Neural cell (in vitro differentiated cells): Measurements from ENCODE around the gene DNMT3B. TPM values are rescaled to one million over a fixed set of nuclear protein-coding genes. Genes with fewer than 3 reads are reported as not detected.

Experiments
- H2AFZ ChIP-seq: fragments of 200-600, 300-800 bp; sonication (generic), shearing (Covaris generic); 2 replicates; pipeline ENCODE4 v1.6.0; 2014; ENCODE audit warnings: low read depth, mild to moderate bottlenecking, antibody characterized with exemption, low read length, moderate library complexity
- H3F3A ChIP-seq: fragments of 200-600 bp; shearing (Covaris generic); 2 replicates; pipeline ENCODE4 v1.6.1; 2016; ENCODE audit warnings: mild to moderate bottlenecking, moderate library complexity, mixed read lengths, antibody characterized with exemption, low read length; ENCODE audit not compliant: insufficient read depth, poor library complexity, severe bottlenecking
- H3K27ac ChIP-seq: fragments of 200-600, 300-800 bp; sonication (generic), shearing (Covaris generic); 2 replicates; pipeline ENCODE4 v1.5.1; 2014; ENCODE audit warnings: mild to moderate bottlenecking, low read length, moderate library complexity
- H3K27me3 ChIP-seq: fragments of 300-800, 200-600 bp; sonication (generic), shearing (Covaris generic); 2 replicates; pipeline ENCODE4 v1.6.0; 2014; ENCODE audit warnings: mild to moderate bottlenecking, low read depth, low read length, moderate library complexity; ENCODE audit not compliant: insufficient read depth
- H3K36me3 ChIP-seq: fragments of 300-800, 200-600 bp; sonication (generic), shearing (Covaris generic); 2 replicates; pipeline ENCODE4 v1.5.1; 2014; ENCODE audit warnings: mild to moderate bottlenecking, antibody characterized with exemption, low read length, moderate library complexity; ENCODE audit not compliant: insufficient read depth
- H3K4me2 ChIP-seq: fragments of 300-800, 200-600 bp; sonication (generic), shearing (Covaris generic); 2 replicates; pipeline ENCODE4 v1.6.0; 2014; ENCODE audit warnings: mild to moderate bottlenecking, low read length
- H3K4me3 ChIP-seq: fragments of 300-800, 200-600 bp; sonication (generic), shearing (Covaris generic); 2 replicates; pipeline ENCODE4 v1.5.1; 2014; ENCODE audit warnings: mild to moderate bottlenecking, low read length, moderate library complexity
- H3K79me2 ChIP-seq: fragments of 200-600 bp; shearing (Covaris generic); replicated peaks from 2 replicates; pipeline ENCODE4 v1.6.0; 2014; ENCODE audit warnings: mild to moderate bottlenecking, low read length, moderate library complexity; ENCODE audit not compliant: insufficient read depth
- H3K9ac ChIP-seq: fragments of 300-800, 200-600 bp; sonication (generic), shearing (Covaris generic); 2 replicates; pipeline ENCODE4 v1.6.1; 2016; ENCODE audit warnings: mild to moderate bottlenecking, low read length, mixed read lengths
- H3K9me2 ChIP-seq: fragments of 200-600 bp; shearing (Covaris generic); 2 replicates; pipeline ENCODE4 v1.6.1; 2016; ENCODE audit warnings: mild to moderate bottlenecking, low read length, mixed read lengths; ENCODE audit not compliant: insufficient read depth
- H3K9me3 ChIP-seq: fragments of 200-600, 300-800 bp; sonication (generic), shearing (Covaris generic); 2 replicates; pipeline ENCODE4 v1.6.1; 2016; ENCODE audit warnings: mild to moderate bottlenecking, mixed run types, low read length, moderate library complexity, mixed read lengths
- H4K20me1 ChIP-seq: fragments of 200-600 bp; shearing (Covaris generic); 2 replicates; pipeline ENCODE4 v1.6.1; 2016; ENCODE audit warnings: mild to moderate bottlenecking, mixed run types; ENCODE audit not compliant: insufficient read depth
- CTCF ChIP-seq: fragments of 450-650 bp; IDR thresholded peaks from 2 replicates; pipeline ENCODE4 v1.5.1; 2014; ENCODE audit warnings: antibody characterized with exemption, mild to moderate bottlenecking, moderate library complexity; ENCODE audit not compliant: poor library complexity, severe bottlenecking
- EP300 ChIP-seq: fragments of 450-650 bp; conservative IDR thresholded peaks from 2 replicates; pipeline ENCODE4 v1.6.1; 2014; ENCODE audit warnings: antibody characterized with exemption, mild to moderate bottlenecking, moderate library complexity; ENCODE audit not compliant: poor library complexity, severe bottlenecking
- EZH2 ChIP-seq: fragments of 200-600, 300-800 bp; shearing (Covaris generic), sonication (generic); IDR thresholded peaks from 2 replicates; pipeline ENCODE4 v1.6.1; 2014; ENCODE audit warnings: antibody characterized with exemption, low read length, borderline replicate concordance, mild to moderate bottlenecking; ENCODE audit not compliant: insufficient read depth, poor library complexity, severe bottlenecking
- MXI1 ChIP-seq: fragments of 450-650 bp; conservative IDR thresholded peaks from 2 replicates; pipeline ENCODE4 v1.6.1; 2014; ENCODE audit warnings: antibody characterized with exemption, mild to moderate bottlenecking; ENCODE audit not compliant: poor library complexity, severe bottlenecking
- POLR2AphosphoS5 ChIP-seq: IDR thresholded peaks from 2 replicates; pipeline ENCODE4 v1.6.1; 2012
- RAD21 ChIP-seq: fragments of 450-650 bp; conservative IDR thresholded peaks from 2 replicates; pipeline ENCODE4 v1.6.1; 2014; ENCODE audit warnings: antibody characterized with exemption, mild to moderate bottlenecking, moderate library complexity
- SMC3 ChIP-seq: fragments of 450-650 bp; conservative IDR thresholded peaks from 2 replicates; pipeline ENCODE4 v1.6.1; 2014; ENCODE audit warnings: antibody characterized with exemption, mild to moderate bottlenecking, moderate library complexity; ENCODE audit not compliant: poor library complexity
- TAF1 ChIP-seq: IDR thresholded peaks from 2 replicates; pipeline ENCODE4 v1.6.1; 2012; ENCODE audit warnings: low read depth
- polyA plus RNA-seq: library from polyadenylated mRNA; depleted of rRNA; stranded (reverse); fragments of >200 nt; gene quantifications from 2 replicates; pipeline ENCODE4 v1.2.3, GENCODE V29; 2014
- TF ChIP-seq, protein P1 (sequence below): IDR thresholded peaks from 2 replicates; pipeline ENCODE4 v1.6.1; 2012; ENCODE audit warnings: borderline replicate concordance

The DNMT3B gene
- polyA plus RNA-seq, 1 donor from 2014 or later = 8.7 TPM

- Histone ChIP-seq H4K20me1 (peaks cover 3% of the 10 kb centered on the region), H3K4me3 (no peak overlapping the region), H3K9ac (no peak overlapping the region), H3K9me2 (no peaks in the 10 kb centered on the region), H3K9me3 (no peaks in the 10 kb centered on the region), H3F3A (no peaks in the 10 kb centered on the region), H3K27me3 (no peaks in the 10 kb centered on the region), H3K27ac (no peak overlapping the region), H3K79me2 (no peaks in the 10 kb centered on the region), H2AFZ (no peak overlapping the region), H3K4me2 (no peak overlapping the region), H3K36me3 (peaks cover 9% of the 10 kb centered on the region)
- TF ChIP-seq EP300 (no peak), CTCF (no peak), MXI1 (no peak), TAF1 (no peak), SMC3 (no peak), POLR2AphosphoS5 (no peak), RAD21 (no peak), EZH2 (no peak)
- TF ChIP-seq, protein P1, sequence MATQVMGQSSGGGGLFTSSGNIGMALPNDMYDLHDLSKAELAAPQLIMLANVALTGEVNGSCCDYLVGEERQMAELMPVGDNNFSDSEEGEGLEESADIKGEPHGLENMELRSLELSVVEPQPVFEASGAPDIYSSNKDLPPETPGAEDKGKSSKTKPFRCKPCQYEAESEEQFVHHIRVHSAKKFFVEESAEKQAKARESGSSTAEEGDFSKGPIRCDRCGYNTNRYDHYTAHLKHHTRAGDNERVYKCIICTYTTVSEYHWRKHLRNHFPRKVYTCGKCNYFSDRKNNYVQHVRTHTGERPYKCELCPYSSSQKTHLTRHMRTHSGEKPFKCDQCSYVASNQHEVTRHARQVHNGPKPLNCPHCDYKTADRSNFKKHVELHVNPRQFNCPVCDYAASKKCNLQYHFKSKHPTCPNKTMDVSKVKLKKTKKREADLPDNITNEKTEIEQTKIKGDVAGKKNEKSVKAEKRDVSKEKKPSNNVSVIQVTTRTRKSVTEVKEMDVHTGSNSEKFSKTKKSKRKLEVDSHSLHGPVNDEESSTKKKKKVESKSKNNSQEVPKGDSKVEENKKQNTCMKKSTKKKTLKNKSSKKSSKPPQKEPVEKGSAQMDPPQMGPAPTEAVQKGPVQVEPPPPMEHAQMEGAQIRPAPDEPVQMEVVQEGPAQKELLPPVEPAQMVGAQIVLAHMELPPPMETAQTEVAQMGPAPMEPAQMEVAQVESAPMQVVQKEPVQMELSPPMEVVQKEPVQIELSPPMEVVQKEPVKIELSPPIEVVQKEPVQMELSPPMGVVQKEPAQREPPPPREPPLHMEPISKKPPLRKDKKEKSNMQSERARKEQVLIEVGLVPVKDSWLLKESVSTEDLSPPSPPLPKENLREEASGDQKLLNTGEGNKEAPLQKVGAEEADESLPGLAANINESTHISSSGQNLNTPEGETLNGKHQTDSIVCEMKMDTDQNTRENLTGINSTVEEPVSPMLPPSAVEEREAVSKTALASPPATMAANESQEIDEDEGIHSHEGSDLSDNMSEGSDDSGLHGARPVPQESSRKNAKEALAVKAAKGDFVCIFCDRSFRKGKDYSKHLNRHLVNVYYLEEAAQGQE = no peak
These were observed 86.7 kb downstream of the DNMT3B start for GRCh38 chr20:32848846-32849245.

GRCh38 chr20:32849577-32849976, 87.4 kb downstream of the DNMT3B start:
- peaks cover 3% of the 10 kb centered on the region for H4K20me1 ChIP-seq
- no peak for TF ChIP-seq TAF1
- no peak for TF ChIP-seq MXI1
- no peak for TF ChIP-seq RAD21
- no peak for TF ChIP-seq CTCF
- TF ChIP-seq, protein P1 = no peak
- TF ChIP-seq POLR2AphosphoS5 = no peak
- no peak for TF ChIP-seq EZH2
- no peak for TF ChIP-seq EP300
- no peak for TF ChIP-seq SMC3

More at GRCh38 chr20:32849577-32849976, 87.4 kb downstream of the DNMT3B start:
- Histone ChIP-seq H3K27me3 (no peaks in the 10 kb centered on the region), H3K79me2 (no peaks in the 10 kb centered on the region), H3F3A (no peaks in the 10 kb centered on the region), H3K9ac (no peak overlapping the region), H3K9me3 (no peaks in the 10 kb centered on the region), H3K4me2 (no peak overlapping the region), H3K27ac (no peak overlapping the region), H3K4me3 (no peak overlapping the region), H2AFZ (no peak overlapping the region), H3K36me3 (peaks cover 9% of the 10 kb centered on the region), H3K9me2 (no peaks in the 10 kb centered on the region)
